GM12878 (cell line): ENCODE measurements around the gene LILRB3. TPM values are rescaled to one million over a fixed set of nuclear protein-coding genes. Genes with fewer than 3 reads are reported as not detected.

Experiments
- ATAC-seq: fragments of 200-7000 bp; cut with Tn5 transposase; 3 replicates; pipeline ENCODE4 v1.9.1; 2020; ENCODE audit warnings: mild to moderate bottlenecking, moderate library complexity
- BruUV-seq: library from RNA; stranded (reverse); fragments of 400-500 nt; replicated peaks from 2 replicates; lab custom pipeline; 2021; lab: Mats Ljungman, UMichigan
- CTCF ChIA-PET: fragments of 300-600 bp; sonication (Branson Sonifier 250); formaldehyde crosslinking; extraction: SDS; loops from one replicate; lab custom pipeline; 2021; ENCODE audit warnings: inconsistent platforms; lab: Yijun Ruan, JAX
- POLR2A ChIA-PET: fragments of 350-600 bp; formaldehyde crosslinking; extraction: SDS; loops from one replicate; lab custom pipeline; 2021; ENCODE audit warnings: inconsistent platforms; lab: Charles Lee
- RAD21 ChIA-PET: fragments of 300-600 bp; sonication (Branson Sonifier 250); formaldehyde crosslinking; loops from one replicate; lab custom pipeline; 2023; ENCODE audit warnings: antibody characterized with exemption; ENCODE audit not compliant: unreplicated experiment; lab: Charles Lee
- SMC1A ChIA-PET: fragments of 300-600 bp; sonication (Branson Sonifier 250); formaldehyde crosslinking; loops from one replicate; lab custom pipeline; 2023; ENCODE audit not compliant: unreplicated experiment, uncharacterized antibody; lab: Charles Lee
- DNase-seq: peaks from one replicate; pipeline ENCODE4 v3.0.0-alpha.2; 2011; ENCODE audit warnings: low read depth, low spot score
- FAIRE-seq: peaks from 3 replicates; lab custom pipeline; 2011; peaks lifted over from hg19 to GRCh38; lab: Jason Lieb, UNC
- H2AFZ ChIP-seq: 2 replicates; pipeline ENCODE4 v1.6.0; 2011; ENCODE audit warnings: low read depth, low read length, control low read depth; ENCODE audit not compliant: control insufficient read depth
- H3K27ac ChIP-seq: 2 replicates; pipeline ENCODE4 v1.5.1; 2011; ENCODE audit warnings: control low read depth; ENCODE audit not compliant: control insufficient read depth, insufficient read depth
- H3K27me3 ChIP-seq, 2 experiments: replicated peaks in 1 of 2; 2 replicates each; pipeline versions ENCODE4 v1.6.0 to v1.6.1; 2011; ENCODE audit warnings: low read length in 1 of 2; ENCODE audit not compliant: control insufficient read depth in 2 of 2, insufficient read depth in 2 of 2
- H3K36me3 ChIP-seq, 2 experiments: 2 replicates each; pipeline ENCODE4 v1.5.1; 2011; ENCODE audit warnings: low read length in 1 of 2; ENCODE audit not compliant: control insufficient read depth in 2 of 2, insufficient read depth in 2 of 2
- H3K4me1 ChIP-seq: 2 replicates; pipeline ENCODE4 v1.6.1; 2011; ENCODE audit warnings: mild to moderate bottlenecking, low read length, moderate library complexity, mixed read lengths; ENCODE audit not compliant: control insufficient read depth, insufficient read depth
- H3K4me2 ChIP-seq: 2 replicates; pipeline ENCODE4 v1.6.0; 2011; ENCODE audit warnings: control low read depth; ENCODE audit not compliant: control insufficient read depth, insufficient read depth
- H3K4me3 ChIP-seq: fragments of 200-600 bp; sonication (generic); 2 replicates; pipeline ENCODE4 v1.5.1; 2016
- H3K79me2 ChIP-seq: 2 replicates; pipeline ENCODE4 v1.6.0; 2011; ENCODE audit warnings: low read length; ENCODE audit not compliant: control insufficient read depth, insufficient read depth
- H3K9ac ChIP-seq: 2 replicates; pipeline ENCODE4 v1.8.0; 2011; ENCODE audit warnings: low read length, control low read depth, mixed read lengths; ENCODE audit not compliant: control insufficient read depth, insufficient read depth
- H3K9me3 ChIP-seq: replicated peaks from 3 replicates; pipeline ENCODE4 v1.5.1; 2011; ENCODE audit warnings: mild to moderate bottlenecking, low read length; ENCODE audit not compliant: control insufficient read depth, insufficient read depth
- H4K20me1 ChIP-seq: 2 replicates; pipeline ENCODE4 v1.6.0; 2011; ENCODE audit not compliant: control insufficient read depth, insufficient read depth
- BCL3 ChIP-seq: IDR thresholded peaks from 2 replicates; pipeline ENCODE4 v1.6.1; 2011; ENCODE audit warnings: borderline replicate concordance, low read depth, mild to moderate bottlenecking, moderate library complexity, low read length; ENCODE audit not compliant: insufficient read depth, poor library complexity, severe bottlenecking
- CBX3 ChIP-seq: fragments of 200-600 bp; sonication (generic); IDR thresholded peaks from 2 replicates; pipeline ENCODE4 v1.6.1; 2016; ENCODE audit warnings: low read depth, borderline replicate concordance
- CBX5 ChIP-seq: sonication (generic); IDR thresholded peaks from 2 replicates; pipeline ENCODE4 v1.6.1; 2016; ENCODE audit warnings: low read depth, moderate library complexity, mild to moderate bottlenecking, inconsistent platforms
- CEBPB ChIP-seq, 2 experiments: fragments of 150-350 bp in 1 of 2; IDR thresholded peaks; 2 replicates each; pipeline ENCODE4 v1.6.1; 2012 to 2014; ENCODE audit warnings: low read depth in 2 of 2, low read length in 2 of 2, borderline replicate concordance in 1 of 2, inconsistent platforms in 1 of 2
- CEBPZ ChIP-seq: fragments of 150-350 bp; IDR thresholded peaks from 2 replicates; pipeline ENCODE4 v1.6.1; 2016; ENCODE audit warnings: low read depth, low read length
- CREB1 ChIP-seq: IDR thresholded peaks from 2 replicates; pipeline ENCODE4 v1.6.1; 2012; ENCODE audit warnings: low read depth, mild to moderate bottlenecking, inconsistent platforms
- DPF2 ChIP-seq: fragments of 450-650 bp; IDR thresholded peaks from 2 replicates; pipeline ENCODE4 v1.6.1; 2017; ENCODE audit warnings: mild to moderate bottlenecking
- ETV6 ChIP-seq, 2 experiments: fragments of 450-650 bp in 1 of 2; IDR thresholded peaks in 1 of 2; conservative IDR thresholded peaks in 1 of 2; 2 replicates each; pipeline ENCODE4 v1.6.1; 2014; ENCODE audit warnings: antibody characterized with exemption in 1 of 2, borderline replicate concordance in 1 of 2, low read depth in 1 of 2, mild to moderate bottlenecking in 1 of 2, moderate library complexity in 1 of 2
- NFIC ChIP-seq: IDR thresholded peaks from 2 replicates; pipeline ENCODE4 v1.6.1; 2012; ENCODE audit warnings: low read depth, mild to moderate bottlenecking, inconsistent platforms, low read length, moderate library complexity
- RAD51 ChIP-seq: fragments of 450-650 bp; IDR thresholded peaks from 2 replicates; pipeline ENCODE4 v1.6.1; 2016; ENCODE audit warnings: moderate library complexity, mild to moderate bottlenecking, inconsistent platforms
- SIX5 ChIP-seq: IDR thresholded peaks from 2 replicates; pipeline ENCODE4 v1.6.1; 2011; ENCODE audit warnings: mild to moderate bottlenecking, low read depth, low read length, moderate library complexity; ENCODE audit not compliant: severe bottlenecking
- TCF12 ChIP-seq: IDR thresholded peaks from 2 replicates; pipeline ENCODE4 v1.6.1; 2011; ENCODE audit warnings: low read depth, mild to moderate bottlenecking, low read length
- ZBED1 ChIP-seq: IDR thresholded peaks from 2 replicates; pipeline ENCODE4 v1.6.1; 2016; ENCODE audit warnings: borderline replicate concordance
- ZNF274 ChIP-seq: IDR thresholded peaks from one replicate; pipeline ENCODE4 v1.8.0; 2011; ENCODE audit not compliant: insufficient read length, insufficient read depth
- ZNF687 ChIP-seq: fragments of 450-650 bp; IDR thresholded peaks from 2 replicates; pipeline ENCODE4 v1.6.1; 2017; ENCODE audit warnings: mild to moderate bottlenecking, moderate library complexity
- ZSCAN29 ChIP-seq: fragments of 450-650 bp; IDR thresholded peaks from 2 replicates; pipeline ENCODE4 v1.6.1; 2017; ENCODE audit warnings: mild to moderate bottlenecking, moderate library complexity
- WGBS: methylation state at CpG from one replicate; pipeline ENCODE4 v1.1.6; 2016; ENCODE audit warnings: low lambda C conversion rate; ENCODE audit not compliant: insufficient replicate concordance, insufficient coverage; ENCODE audit errors: missing lambda C conversion rate; 5-methylcytosine and 5-hydroxymethylcytosine counted together
- in situ Hi-C: fragments of 300-500 bp; cut with MboI; formaldehyde crosslinking; loops from 9 replicates; pipeline ENCODE4 v1.14.3; 2018; ENCODE audit warnings: mixed read lengths
- intact Hi-C: fragments of 100-400 bp; cut with micrococcal nuclease; formaldehyde crosslinking; loops from one replicate; pipeline ENCODE4 v1.14.2; 2022; ENCODE audit not compliant: unreplicated experiment
- polyA plus RNA-seq, 11 experiments: library from polyadenylated mRNA; depleted of rRNA in 4 of 11; unstranded in 6 of 11; stranded (reverse) in 5 of 11; fragments of >200 nt; fragmentation: Nextera tagmentation in 4 of 11; fragmentation: Illumina TruSeq in 1 of 11; extraction: Ambion mirVana in 4 of 11; extraction: Trizol in 1 of 11; gene quantifications; 1 replicate in 1 of 11; 2 replicates in 10 of 11; pipeline versions ENCODE4 v1.2.1 to v1.2.3, GENCODE V29; 2011 to 2016; ENCODE audit warnings: inconsistent platforms in 2 of 11, missing spikeins in 2 of 11, low read depth in 1 of 11
- total RNA-seq, 4 experiments: library from RNA; depleted of rRNA in 3 of 4; stranded (reverse); fragments of >200 nt in 3 of 4; fragmentation: Illumina TruSeq in 1 of 4; extraction: Trizol in 1 of 4; gene quantifications; 2 replicates each; pipeline versions ENCODE4 v1.2.1 to v1.2.3, GENCODE V29; 2013 to 2021

LILRB3 gene
- total and polyA plus RNA-seq, 10 of the 15 experiments (the other 5 are each of a cell fraction or from before 2014, with no cell fraction given): 0.04 to 1.1 (median 0.18) TPM; not detected in 1

- in situ Hi-C loops (no loop called here), intact Hi-C loops (no loop called here)
- H2AFZ ChIP-seq: no peak overlapping the region
- ChIA-PET POLR2A (no interaction called here), CTCF (no interaction called here), RAD21 (no interaction called here), SMC1A (interaction anchor here (1.0 kb wide), 1 partner anchor 13 kb away, joined by 4 read pairs; no protein-coding TSS in a partner anchor)
- BruUV-seq: no TSS peak
- H3K79me2 ChIP-seq: no peaks in the 10 kb centered on the region
- no peak overlapping the region for H3K4me3 ChIP-seq
- no peaks in the 10 kb centered on the region for H4K20me1 ChIP-seq
- DNase-seq: no peak
- H3K4me1 ChIP-seq: no peaks in the 10 kb centered on the region
- no peak overlapping the region for H3K27ac ChIP-seq
- 12% methylated on average over 17 of the region's 17 CpGs for WGBS
- no peak for ATAC-seq
- no peak for FAIRE-seq
- H3K27me3 ChIP-seq: peaks cover 0 to 4% of the 10 kb centered on the region in 2 experiments; a peak in 1 of 4 replicates
- H3K4me2 ChIP-seq: no peak overlapping the region
- no peaks in the 10 kb centered on the region for H3K36me3 ChIP-seq
- H3K9me3 ChIP-seq: no peaks in the 10 kb centered on the region
- no peak overlapping the region for H3K9ac ChIP-seq
- TF ChIP-seq ETV6 (conservative IDR thresholded peaks at IDR 0.05 in 1 of 2, IDR thresholded peaks at IDR 0.05 in 1 of 2; ENCODE audit: borderline replicate concordance in 1 of 2, low read depth in 1 of 2) (no peak), ZNF274 (no peak), ZBED1 (no peak), DPF2 (no peak), SIX5 (no peak), CEBPB (IDR thresholded peaks at IDR 0.05; ENCODE audit: borderline replicate concordance in 1 of 2, low read depth in 2 of 2, low read length in 2 of 2) (no peak), TCF12 (no peak), CEBPZ (no peak), CBX5 (no peak), RAD51 (no peak), ZNF687 (no peak), CREB1 (no peak), BCL3 (no peak), ZSCAN29 (no peak), NFIC (no peak), CBX3 (no peak)
Measured at GRCh38 chr19:54254195-54254906, 31.5 kb upstream of the LILRB3 start.
